Measurements from ENCODE around the gene VTI1B. TPM values are rescaled to one million over a fixed set of nuclear protein-coding genes. Genes with fewer than 3 reads are reported as not detected.
A peak's percentile ranks its signal among the peaks of the same experiment; 100 is the strongest.

Gene VTI1B
- total RNA-seq, 1 experiment from 2014 or later: 148 TPM

DNA sequence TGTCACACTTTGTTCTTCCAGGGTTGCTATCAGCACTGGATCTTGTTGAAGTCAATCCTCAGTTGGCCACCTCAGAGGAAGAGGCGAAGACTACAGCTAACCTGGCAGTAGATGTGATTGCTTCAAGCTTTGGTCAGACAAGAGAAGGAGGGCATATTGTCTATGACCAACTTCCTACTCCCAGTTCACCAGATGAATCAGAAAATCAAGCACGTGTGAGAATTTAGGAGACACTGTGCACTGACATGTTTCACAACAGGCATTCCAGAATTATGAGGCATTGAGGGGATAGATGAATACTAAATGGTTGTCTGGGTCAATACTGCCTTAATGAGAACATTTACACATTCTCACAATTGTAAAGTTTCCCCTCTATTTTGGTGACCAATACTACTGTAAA, 23.7 kb downstream of the VTI1B start:
- Histone ChIP-seq H3K4me3 (no peak overlapping the region), H3K27me3 (ENCODE audit: insufficient read depth, low read depth) (no peaks in the 10 kb centered on the region), H3F3A (ENCODE audit: insufficient read depth, low read depth) (peaks cover 7% of the 10 kb centered on the region; the same call in 1 of the 2 replicates), H3K4me2 (no peak overlapping the region), H3K79me2 (ENCODE audit: low read depth) (no peaks in the 10 kb centered on the region), H3K27ac (no peak overlapping the region), H3K9me2 (ENCODE audit: insufficient read depth) (no peaks in the 10 kb centered on the region), H4K20me1 (ENCODE audit: insufficient read depth) (no peaks in the 10 kb centered on the region), H3K9me3 (ENCODE audit: insufficient read depth, low read depth) (no peaks in the 10 kb centered on the region), H3K4me1 (replicated peaks; ENCODE audit: insufficient read depth) (0 out of 2 replicates have a peak, but pooled peaks cover 7% of the 10 kb centered on the region), H3K36me3 (ENCODE audit: low read depth) (peaks cover 48% of the 10 kb centered on the region), H2AFZ (no peak overlapping the region)
- BruUV-seq (replicated peaks): no TSS peak
- ChIA-PET POLR2A (ENCODE audit: unreplicated experiment) (no interaction called here), CTCF (interaction anchor here (1.1 kb wide), 1 partner anchor 54 kb away, joined by 3 read pairs; no protein-coding TSS in a partner anchor)
- TF ChIP-seq EZH2 (IDR thresholded peaks at IDR 0.05; ENCODE audit: low read depth): no peak
- TF ChIP-seq CTCF (conservative IDR thresholded peaks at IDR 0.05): no peak
- intact Hi-C loops (cut with micrococcal nuclease; ENCODE audit: unreplicated experiment): no loop called here
- peak in 1 of 2 experiments; percentile 63 for DNase-seq

DNA sequence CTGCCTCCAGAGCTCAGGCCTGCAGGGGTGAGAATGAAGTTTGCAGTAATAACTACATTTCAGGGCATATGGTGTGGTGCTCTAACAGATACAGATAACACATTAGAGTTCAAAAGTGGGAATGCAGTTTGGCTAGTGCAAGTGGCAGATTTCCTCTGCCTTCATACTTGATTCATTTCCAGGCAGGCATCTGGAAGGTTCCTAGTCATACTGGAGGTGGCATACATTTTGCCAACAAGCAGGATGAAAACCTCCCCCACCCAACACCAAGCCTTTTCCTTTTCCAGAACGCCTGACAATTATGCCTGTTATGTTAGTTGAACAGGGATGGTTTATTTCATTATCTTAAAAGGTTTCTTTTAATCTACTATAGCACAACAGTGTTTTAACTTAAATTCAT, 24.3 kb downstream of the VTI1B start:
- peaks cover 42% of the 10 kb centered on the region for H3K36me3 ChIP-seq (ENCODE audit: low read depth)
- H3K79me2 ChIP-seq (ENCODE audit: low read depth): no peaks in the 10 kb centered on the region
- no peak for DNase-seq
- H3K4me1 ChIP-seq (replicated peaks; ENCODE audit: insufficient read depth): 0 out of 2 replicates have a peak, but pooled peaks cover 7% of the 10 kb centered on the region
- TF ChIP-seq EZH2 (IDR thresholded peaks at IDR 0.05; ENCODE audit: low read depth) (no peak), CTCF (conservative IDR thresholded peaks at IDR 0.05) (no peak)
- no peaks in the 10 kb centered on the region for H3K27me3 ChIP-seq (ENCODE audit: insufficient read depth, low read depth)
- intact Hi-C loops (cut with micrococcal nuclease; ENCODE audit: unreplicated experiment): no loop called here
- no peaks in the 10 kb centered on the region for H4K20me1 ChIP-seq (ENCODE audit: insufficient read depth)
- no peak overlapping the region for H3K4me3 ChIP-seq
- BruUV-seq (replicated peaks): no TSS peak
- ChIA-PET POLR2A (ENCODE audit: unreplicated experiment) (no interaction called here), CTCF (no interaction called here)
- no peaks in the 10 kb centered on the region for H3K9me3 ChIP-seq (ENCODE audit: insufficient read depth, low read depth)
- H3K27ac ChIP-seq: no peak overlapping the region
- no peak overlapping the region for H3K4me2 ChIP-seq
- no peak overlapping the region for H2AFZ ChIP-seq
- H3F3A ChIP-seq (ENCODE audit: insufficient read depth, low read depth): peaks cover 7% of the 10 kb centered on the region; the same call in 1 of the 2 replicates
- no peaks in the 10 kb centered on the region for H3K9me2 ChIP-seq (ENCODE audit: insufficient read depth)

- intact Hi-C loops (cut with micrococcal nuclease; ENCODE audit: unreplicated experiment): no loop called here
- Histone ChIP-seq H2AFZ (no peak overlapping the region), H3K4me1 (replicated peaks; ENCODE audit: insufficient read depth) (peaks cover 15% of the 10 kb centered on the region; the same call in 1 of the 2 replicates), H3K4me3 (no peak overlapping the region), H3K79me2 (ENCODE audit: low read depth) (no peaks in the 10 kb centered on the region), H3F3A (ENCODE audit: insufficient read depth, low read depth) (peaks cover 24% of the 10 kb centered on the region; the same call in 1 of the 2 replicates), H3K36me3 (ENCODE audit: low read depth) (peaks cover 20% of the 10 kb centered on the region), H3K9me3 (ENCODE audit: insufficient read depth, low read depth) (no peaks in the 10 kb centered on the region), H3K4me2 (no peak overlapping the region), H3K27me3 (ENCODE audit: insufficient read depth, low read depth) (no peaks in the 10 kb centered on the region), H3K27ac (no peak overlapping the region), H4K20me1 (ENCODE audit: insufficient read depth) (no peaks in the 10 kb centered on the region), H3K9me2 (ENCODE audit: insufficient read depth) (no peaks in the 10 kb centered on the region)
- no TSS peak for BruUV-seq (replicated peaks)
- no peak for TF ChIP-seq CTCF (conservative IDR thresholded peaks at IDR 0.05)
- TF ChIP-seq EZH2 (IDR thresholded peaks at IDR 0.05; ENCODE audit: low read depth): no peak
- ChIA-PET CTCF (no interaction called here), POLR2A (ENCODE audit: unreplicated experiment) (no interaction called here)
- no peak for DNase-seq
These were observed 28.3 kb downstream of the VTI1B start for GRCh38 chr14:67646131-67646530.
